H9 (cell line): ENCODE measurements around the gene UBAC1. TPM values are rescaled to one million over a fixed set of nuclear protein-coding genes. Genes with fewer than 3 reads are reported as not detected.

Source experiments
- DNase-seq: peaks from one replicate; pipeline ENCODE4 v3.0.0-alpha.2; 2017
- H2AFZ ChIP-seq: one replicate; pipeline ENCODE4 v1.6.1; 2013; ENCODE audit warnings: mild to moderate bottlenecking, low read length, control low read depth, moderate library complexity
- H2AK5ac ChIP-seq: 2 replicates; pipeline ENCODE4 v1.6.1; 2013; ENCODE audit warnings: low read length, control low read depth, mixed read lengths; ENCODE audit not compliant: insufficient read length
- H2BK120ac ChIP-seq: one replicate; pipeline ENCODE4 v1.6.1; 2013; ENCODE audit warnings: low read depth, mild to moderate bottlenecking, low read length, control low read depth, inconsistent platforms; ENCODE audit not compliant: poor library complexity, severe bottlenecking
- H2BK12ac ChIP-seq: 2 replicates; pipeline ENCODE4 v1.6.1; 2013; ENCODE audit warnings: low read length, control low read depth, mixed read lengths, low read depth; ENCODE audit not compliant: insufficient read length
- H2BK15ac ChIP-seq: 2 replicates; pipeline ENCODE4 v1.6.1; 2013; ENCODE audit warnings: low read depth, low read length, control low read depth
- H2BK20ac ChIP-seq: one replicate; pipeline ENCODE4 v1.6.1; 2013; ENCODE audit warnings: low read depth, mild to moderate bottlenecking, low read length, control low read depth, inconsistent platforms; ENCODE audit not compliant: poor library complexity, severe bottlenecking
- H2BK5ac ChIP-seq: 2 replicates; pipeline ENCODE4 v1.6.1; 2013; ENCODE audit warnings: low read length, control low read depth, mixed read lengths; ENCODE audit not compliant: insufficient read length
- H3K14ac ChIP-seq: 2 replicates; pipeline ENCODE4 v1.6.1; 2013; ENCODE audit warnings: low read length, control low read depth; ENCODE audit not compliant: insufficient read depth
- H3K18ac ChIP-seq: 2 replicates; pipeline ENCODE4 v1.6.1; 2013; ENCODE audit warnings: low read depth, mild to moderate bottlenecking, mixed read lengths, low read length, control low read depth; ENCODE audit not compliant: insufficient read length
- H3K23ac ChIP-seq: 2 replicates; pipeline ENCODE4 v1.6.1; 2013; ENCODE audit warnings: low read length, control low read depth, mixed read lengths, low read depth; ENCODE audit not compliant: insufficient read length
- H3K23me2 ChIP-seq: 2 replicates; pipeline ENCODE4 v1.6.1; 2013; ENCODE audit warnings: low read depth, mild to moderate bottlenecking, mixed read lengths, low read length, control low read depth; ENCODE audit not compliant: insufficient read length, poor library complexity, severe bottlenecking
- H3K27ac ChIP-seq: 2 replicates; pipeline ENCODE4 v1.5.1; 2013; ENCODE audit warnings: low read length, control low read depth, mixed read lengths, low read depth; ENCODE audit not compliant: insufficient read length
- H3K27me3 ChIP-seq: 2 replicates; pipeline ENCODE4 v1.6.1; 2013; ENCODE audit warnings: low read length, control low read depth, inconsistent platforms; ENCODE audit not compliant: insufficient read depth
- H3K4ac ChIP-seq: 2 replicates; pipeline ENCODE4 v1.6.1; 2013; ENCODE audit warnings: low read depth, mild to moderate bottlenecking, control low read depth, inconsistent platforms, low read length, moderate library complexity
- H3K4me1 ChIP-seq: 2 replicates; pipeline ENCODE4 v1.6.1; 2013; ENCODE audit warnings: low read length, control low read depth, inconsistent platforms; ENCODE audit not compliant: insufficient read depth
- H3K4me2 ChIP-seq: 2 replicates; pipeline ENCODE4 v1.6.1; 2013; ENCODE audit warnings: low read length, control low read depth, mixed read lengths; ENCODE audit not compliant: insufficient read length, insufficient read depth
- H3K56ac ChIP-seq: 2 replicates; pipeline ENCODE4 v1.6.1; 2013; ENCODE audit warnings: low read depth, mild to moderate bottlenecking, mixed read lengths, low read length, control low read depth; ENCODE audit not compliant: insufficient read length
- H3K79me1 ChIP-seq: 2 replicates; pipeline ENCODE4 v1.6.1; 2013; ENCODE audit warnings: low read depth, mild to moderate bottlenecking, moderate library complexity, low read length, control low read depth, inconsistent platforms; ENCODE audit not compliant: insufficient read depth, poor library complexity, severe bottlenecking
- H3K79me2 ChIP-seq: 2 replicates; pipeline ENCODE4 v1.6.1; 2013; ENCODE audit warnings: low read length, control low read depth, inconsistent platforms; ENCODE audit not compliant: insufficient read depth
- H3K9ac ChIP-seq: 2 replicates; pipeline ENCODE4 v1.6.1; 2013; ENCODE audit warnings: low read length, control low read depth, mixed read lengths; ENCODE audit not compliant: insufficient read length; ENCODE audit errors: extremely low read depth
- H3K9me3 ChIP-seq: one replicate; pipeline ENCODE4 v1.6.1; 2013; ENCODE audit warnings: low read depth, low read length, inconsistent platforms; ENCODE audit not compliant: control insufficient read depth
- H3T11ph ChIP-seq: one replicate; pipeline ENCODE4 v1.6.1; 2013; ENCODE audit warnings: mild to moderate bottlenecking, low read length, control low read depth, inconsistent platforms
- H4K20me1 ChIP-seq: one replicate; pipeline ENCODE4 v1.6.1; 2013; ENCODE audit not compliant: control insufficient read depth, insufficient read length, insufficient read depth
- H4K5ac ChIP-seq: 2 replicates; pipeline ENCODE4 v1.6.1; 2013; ENCODE audit warnings: low read depth, mild to moderate bottlenecking, mixed read lengths, low read length, control low read depth; ENCODE audit not compliant: insufficient read length
- H4K8ac ChIP-seq: replicated peaks from 2 replicates; pipeline ENCODE4 v1.6.1; 2013; ENCODE audit warnings: low read length, control low read depth, mixed read lengths, low read depth; ENCODE audit not compliant: insufficient read length
- H4K91ac ChIP-seq: 2 replicates; pipeline ENCODE4 v1.6.1; 2013; ENCODE audit warnings: low read depth, mild to moderate bottlenecking, moderate library complexity, mixed read lengths, low read length, control low read depth; ENCODE audit not compliant: insufficient read length
- H3K27ac Mint-ChIP-seq, 3 experiments: 2 replicates in 2 of 3; 3 replicates in 1 of 3; pipeline ENCODE4 v1.8.0; 2020 to 2021; ENCODE audit warnings: mixed read lengths in 3 of 3, mild to moderate bottlenecking in 1 of 3, moderate library complexity in 1 of 3
- H3K27me3 Mint-ChIP-seq: 2 replicates; pipeline ENCODE4 v1.8.0; 2021; ENCODE audit warnings: low read depth, mild to moderate bottlenecking, moderate library complexity, mixed read lengths
- H3K36me3 Mint-ChIP-seq, 3 experiments: 2 replicates in 2 of 3; 3 replicates in 1 of 3; pipeline ENCODE4 v1.8.0; 2020 to 2021; ENCODE audit warnings: low read depth in 3 of 3, mixed read lengths in 3 of 3; ENCODE audit not compliant: insufficient read depth in 1 of 3
- H3K4me1 Mint-ChIP-seq, 2 experiments: 2 replicates each; pipeline ENCODE4 v1.8.0; 2020; ENCODE audit warnings: mixed read lengths in 2 of 2
- H3K4me3 Mint-ChIP-seq, 2 experiments: 2 replicates in 1 of 2; 3 replicates in 1 of 2; pipeline ENCODE4 v1.8.0; 2020 to 2021; ENCODE audit warnings: mild to moderate bottlenecking in 2 of 2, mixed read lengths in 2 of 2, moderate library complexity in 1 of 2
- H3K9me3 Mint-ChIP-seq, 2 experiments: 2 replicates in 1 of 2; 3 replicates in 1 of 2; pipeline ENCODE4 v1.8.0; 2020; ENCODE audit warnings: mild to moderate bottlenecking in 2 of 2, mixed read lengths in 2 of 2, moderate library complexity in 1 of 2
- WGBS: extraction: QIAGEN DNeasy Blood & Tissue Kit; methylation state at CpG from one replicate; pipeline ENCODE4 v1.1.7; 2013; ENCODE audit warnings: missing lambda C conversion rate, low lambda C conversion rate, mixed read lengths; ENCODE audit not compliant: insufficient read length; ENCODE audit errors: extremely low coverage; 5-methylcytosine and 5-hydroxymethylcytosine counted together
- total RNA-seq: library from RNA; stranded (reverse); gene quantifications from 2 replicates; pipeline ENCODE4 v1.2.1, GENCODE V29; 2021
- TF ChIP-seq, protein P1 (sequence below): fragments of 200-600 bp; sonication (generic); conservative IDR thresholded peaks from 3 replicates; pipeline ENCODE4 v1.8.0; 2021; ENCODE audit warnings: antibody characterized with exemption, mild to moderate bottlenecking

UBAC1 gene
- total RNA-seq, 1 experiment from 2014 or later = 47.5 TPM

DNA sequence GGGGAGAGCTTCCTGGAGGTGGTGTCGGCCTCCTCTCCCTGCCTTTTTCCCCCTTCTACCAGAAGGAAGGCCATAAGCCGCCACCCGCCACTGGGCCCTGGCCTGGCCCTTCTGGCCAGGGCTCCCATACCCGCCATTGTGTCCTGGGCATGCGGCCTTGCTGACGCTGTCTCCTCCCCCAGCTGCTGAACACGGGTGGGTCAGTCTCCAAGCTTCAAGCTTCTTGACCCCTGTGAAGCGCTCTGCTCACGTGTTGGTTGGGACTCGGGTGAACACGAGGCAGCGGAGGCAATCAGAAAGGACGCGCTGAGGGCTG is 24.2 kb upstream of the UBAC1 start:
- no peak overlapping the region for H3K27ac ChIP-seq
- H3K27ac Mint-ChIP-seq = no peak overlapping the region
- no peak overlapping the region for H3K9ac ChIP-seq
- no peak overlapping the region for H2BK20ac ChIP-seq
- H2BK5ac ChIP-seq = no peak overlapping the region
- H3K36me3 Mint-ChIP-seq = no peaks in the 10 kb centered on the region
- H4K5ac ChIP-seq = no peak overlapping the region
- no peak overlapping the region for H2BK15ac ChIP-seq
- H2AFZ ChIP-seq = no peak overlapping the region
- H3K4ac ChIP-seq = no peak overlapping the region
- DNase-seq = no peak
- no peak overlapping the region for H4K8ac ChIP-seq
- no peak overlapping the region for H3K4me2 ChIP-seq
- H4K20me1 ChIP-seq = no peaks in the 10 kb centered on the region
- TF ChIP-seq, protein P1, sequence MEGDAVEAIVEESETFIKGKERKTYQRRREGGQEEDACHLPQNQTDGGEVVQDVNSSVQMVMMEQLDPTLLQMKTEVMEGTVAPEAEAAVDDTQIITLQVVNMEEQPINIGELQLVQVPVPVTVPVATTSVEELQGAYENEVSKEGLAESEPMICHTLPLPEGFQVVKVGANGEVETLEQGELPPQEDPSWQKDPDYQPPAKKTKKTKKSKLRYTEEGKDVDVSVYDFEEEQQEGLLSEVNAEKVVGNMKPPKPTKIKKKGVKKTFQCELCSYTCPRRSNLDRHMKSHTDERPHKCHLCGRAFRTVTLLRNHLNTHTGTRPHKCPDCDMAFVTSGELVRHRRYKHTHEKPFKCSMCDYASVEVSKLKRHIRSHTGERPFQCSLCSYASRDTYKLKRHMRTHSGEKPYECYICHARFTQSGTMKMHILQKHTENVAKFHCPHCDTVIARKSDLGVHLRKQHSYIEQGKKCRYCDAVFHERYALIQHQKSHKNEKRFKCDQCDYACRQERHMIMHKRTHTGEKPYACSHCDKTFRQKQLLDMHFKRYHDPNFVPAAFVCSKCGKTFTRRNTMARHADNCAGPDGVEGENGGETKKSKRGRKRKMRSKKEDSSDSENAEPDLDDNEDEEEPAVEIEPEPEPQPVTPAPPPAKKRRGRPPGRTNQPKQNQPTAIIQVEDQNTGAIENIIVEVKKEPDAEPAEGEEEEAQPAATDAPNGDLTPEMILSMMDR = no peak
- H3K56ac ChIP-seq = no peak overlapping the region
- no peaks in the 10 kb centered on the region for H3K79me1 ChIP-seq
- no peak overlapping the region for H4K91ac ChIP-seq
- no peak overlapping the region for H2BK120ac ChIP-seq
- H3K9me3 Mint-ChIP-seq = no peaks in the 10 kb centered on the region
- H3K18ac ChIP-seq = peak overlapping the region; percentile 10
- H3K23me2 ChIP-seq = no peaks in the 10 kb centered on the region
- no peak overlapping the region for H2BK12ac ChIP-seq
- no peaks in the 10 kb centered on the region for H3K9me3 ChIP-seq
- no peaks in the 10 kb centered on the region for H3K27me3 Mint-ChIP-seq
- H2AK5ac ChIP-seq = no peak overlapping the region
- H3K4me3 Mint-ChIP-seq = no peak overlapping the region
- no peaks in the 10 kb centered on the region for H3K4me1 ChIP-seq
- H3K14ac ChIP-seq = no peak overlapping the region
- H3K79me2 ChIP-seq = no peaks in the 10 kb centered on the region
- no peak overlapping the region for H3T11ph ChIP-seq
- peaks cover 5 to 13% of the 10 kb centered on the region in 2 experiments for H3K4me1 Mint-ChIP-seq
- no peaks in the 10 kb centered on the region for H3K27me3 ChIP-seq
- no CpG with 5 or more reads among the region's 14 CpGs for WGBS
- no peak overlapping the region for H3K23ac ChIP-seq
